H9 (cell line): ENCODE measurements around the gene TRIM44. TPM values are rescaled to one million over a fixed set of nuclear protein-coding genes. Genes with fewer than 3 reads are reported as not detected.

Source experiments
- DNase-seq: peaks from one replicate; pipeline ENCODE4 v3.0.0-alpha.2; 2017
- H2AFZ ChIP-seq: one replicate; pipeline ENCODE4 v1.6.1; 2013; ENCODE audit warnings: mild to moderate bottlenecking, low read length, control low read depth, moderate library complexity
- H2AK5ac ChIP-seq: 2 replicates; pipeline ENCODE4 v1.6.1; 2013; ENCODE audit warnings: low read length, control low read depth, mixed read lengths; ENCODE audit not compliant: insufficient read length
- H2BK120ac ChIP-seq: one replicate; pipeline ENCODE4 v1.6.1; 2013; ENCODE audit warnings: low read depth, mild to moderate bottlenecking, low read length, control low read depth, inconsistent platforms; ENCODE audit not compliant: poor library complexity, severe bottlenecking
- H2BK12ac ChIP-seq: 2 replicates; pipeline ENCODE4 v1.6.1; 2013; ENCODE audit warnings: low read length, control low read depth, mixed read lengths, low read depth; ENCODE audit not compliant: insufficient read length
- H2BK15ac ChIP-seq: 2 replicates; pipeline ENCODE4 v1.6.1; 2013; ENCODE audit warnings: low read depth, low read length, control low read depth
- H2BK20ac ChIP-seq: one replicate; pipeline ENCODE4 v1.6.1; 2013; ENCODE audit warnings: low read depth, mild to moderate bottlenecking, low read length, control low read depth, inconsistent platforms; ENCODE audit not compliant: poor library complexity, severe bottlenecking
- H2BK5ac ChIP-seq: 2 replicates; pipeline ENCODE4 v1.6.1; 2013; ENCODE audit warnings: low read length, control low read depth, mixed read lengths; ENCODE audit not compliant: insufficient read length
- H3K14ac ChIP-seq: 2 replicates; pipeline ENCODE4 v1.6.1; 2013; ENCODE audit warnings: low read length, control low read depth; ENCODE audit not compliant: insufficient read depth
- H3K18ac ChIP-seq: 2 replicates; pipeline ENCODE4 v1.6.1; 2013; ENCODE audit warnings: low read depth, mild to moderate bottlenecking, mixed read lengths, low read length, control low read depth; ENCODE audit not compliant: insufficient read length
- H3K23ac ChIP-seq: 2 replicates; pipeline ENCODE4 v1.6.1; 2013; ENCODE audit warnings: low read length, control low read depth, mixed read lengths, low read depth; ENCODE audit not compliant: insufficient read length
- H3K23me2 ChIP-seq: 2 replicates; pipeline ENCODE4 v1.6.1; 2013; ENCODE audit warnings: low read depth, mild to moderate bottlenecking, mixed read lengths, low read length, control low read depth; ENCODE audit not compliant: insufficient read length, poor library complexity, severe bottlenecking
- H3K27ac ChIP-seq: 2 replicates; pipeline ENCODE4 v1.5.1; 2013; ENCODE audit warnings: low read length, control low read depth, mixed read lengths, low read depth; ENCODE audit not compliant: insufficient read length
- H3K27me3 ChIP-seq: 2 replicates; pipeline ENCODE4 v1.6.1; 2013; ENCODE audit warnings: low read length, control low read depth, inconsistent platforms; ENCODE audit not compliant: insufficient read depth
- H3K4ac ChIP-seq: 2 replicates; pipeline ENCODE4 v1.6.1; 2013; ENCODE audit warnings: low read depth, mild to moderate bottlenecking, control low read depth, inconsistent platforms, low read length, moderate library complexity
- H3K4me1 ChIP-seq: 2 replicates; pipeline ENCODE4 v1.6.1; 2013; ENCODE audit warnings: low read length, control low read depth, inconsistent platforms; ENCODE audit not compliant: insufficient read depth
- H3K4me2 ChIP-seq: 2 replicates; pipeline ENCODE4 v1.6.1; 2013; ENCODE audit warnings: low read length, control low read depth, mixed read lengths; ENCODE audit not compliant: insufficient read length, insufficient read depth
- H3K56ac ChIP-seq: 2 replicates; pipeline ENCODE4 v1.6.1; 2013; ENCODE audit warnings: low read depth, mild to moderate bottlenecking, mixed read lengths, low read length, control low read depth; ENCODE audit not compliant: insufficient read length
- H3K79me1 ChIP-seq: 2 replicates; pipeline ENCODE4 v1.6.1; 2013; ENCODE audit warnings: low read depth, mild to moderate bottlenecking, moderate library complexity, low read length, control low read depth, inconsistent platforms; ENCODE audit not compliant: insufficient read depth, poor library complexity, severe bottlenecking
- H3K79me2 ChIP-seq: 2 replicates; pipeline ENCODE4 v1.6.1; 2013; ENCODE audit warnings: low read length, control low read depth, inconsistent platforms; ENCODE audit not compliant: insufficient read depth
- H3K9ac ChIP-seq: 2 replicates; pipeline ENCODE4 v1.6.1; 2013; ENCODE audit warnings: low read length, control low read depth, mixed read lengths; ENCODE audit not compliant: insufficient read length; ENCODE audit errors: extremely low read depth
- H3K9me3 ChIP-seq: one replicate; pipeline ENCODE4 v1.6.1; 2013; ENCODE audit warnings: low read depth, low read length, inconsistent platforms; ENCODE audit not compliant: control insufficient read depth
- H3T11ph ChIP-seq: one replicate; pipeline ENCODE4 v1.6.1; 2013; ENCODE audit warnings: mild to moderate bottlenecking, low read length, control low read depth, inconsistent platforms
- H4K20me1 ChIP-seq: one replicate; pipeline ENCODE4 v1.6.1; 2013; ENCODE audit not compliant: control insufficient read depth, insufficient read length, insufficient read depth
- H4K5ac ChIP-seq: 2 replicates; pipeline ENCODE4 v1.6.1; 2013; ENCODE audit warnings: low read depth, mild to moderate bottlenecking, mixed read lengths, low read length, control low read depth; ENCODE audit not compliant: insufficient read length
- H4K8ac ChIP-seq: replicated peaks from 2 replicates; pipeline ENCODE4 v1.6.1; 2013; ENCODE audit warnings: low read length, control low read depth, mixed read lengths, low read depth; ENCODE audit not compliant: insufficient read length
- H4K91ac ChIP-seq: 2 replicates; pipeline ENCODE4 v1.6.1; 2013; ENCODE audit warnings: low read depth, mild to moderate bottlenecking, moderate library complexity, mixed read lengths, low read length, control low read depth; ENCODE audit not compliant: insufficient read length
- H3K27ac Mint-ChIP-seq, 3 experiments: 2 replicates in 2 of 3; 3 replicates in 1 of 3; pipeline ENCODE4 v1.8.0; 2020 to 2021; ENCODE audit warnings: mixed read lengths in 3 of 3, mild to moderate bottlenecking in 1 of 3, moderate library complexity in 1 of 3
- H3K27me3 Mint-ChIP-seq: 2 replicates; pipeline ENCODE4 v1.8.0; 2021; ENCODE audit warnings: low read depth, mild to moderate bottlenecking, moderate library complexity, mixed read lengths
- H3K36me3 Mint-ChIP-seq, 3 experiments: 2 replicates in 2 of 3; 3 replicates in 1 of 3; pipeline ENCODE4 v1.8.0; 2020 to 2021; ENCODE audit warnings: low read depth in 3 of 3, mixed read lengths in 3 of 3; ENCODE audit not compliant: insufficient read depth in 1 of 3
- H3K4me1 Mint-ChIP-seq, 2 experiments: 2 replicates each; pipeline ENCODE4 v1.8.0; 2020; ENCODE audit warnings: mixed read lengths in 2 of 2
- H3K4me3 Mint-ChIP-seq, 2 experiments: 2 replicates in 1 of 2; 3 replicates in 1 of 2; pipeline ENCODE4 v1.8.0; 2020 to 2021; ENCODE audit warnings: mild to moderate bottlenecking in 2 of 2, mixed read lengths in 2 of 2, moderate library complexity in 1 of 2
- H3K9me3 Mint-ChIP-seq, 2 experiments: 2 replicates in 1 of 2; 3 replicates in 1 of 2; pipeline ENCODE4 v1.8.0; 2020; ENCODE audit warnings: mild to moderate bottlenecking in 2 of 2, mixed read lengths in 2 of 2, moderate library complexity in 1 of 2
- WGBS: extraction: QIAGEN DNeasy Blood & Tissue Kit; methylation state at CpG from one replicate; pipeline ENCODE4 v1.1.7; 2013; ENCODE audit warnings: missing lambda C conversion rate, low lambda C conversion rate, mixed read lengths; ENCODE audit not compliant: insufficient read length; ENCODE audit errors: extremely low coverage; 5-methylcytosine and 5-hydroxymethylcytosine counted together
- total RNA-seq: library from RNA; stranded (reverse); gene quantifications from 2 replicates; pipeline ENCODE4 v1.2.1, GENCODE V29; 2021
- TF ChIP-seq, protein P1 (sequence below): fragments of 200-600 bp; sonication (generic); conservative IDR thresholded peaks from 3 replicates; pipeline ENCODE4 v1.8.0; 2021; ENCODE audit warnings: antibody characterized with exemption, mild to moderate bottlenecking

The TRIM44 gene
- total RNA-seq, 1 experiment from 2014 or later, result 37.7 TPM

DNA sequence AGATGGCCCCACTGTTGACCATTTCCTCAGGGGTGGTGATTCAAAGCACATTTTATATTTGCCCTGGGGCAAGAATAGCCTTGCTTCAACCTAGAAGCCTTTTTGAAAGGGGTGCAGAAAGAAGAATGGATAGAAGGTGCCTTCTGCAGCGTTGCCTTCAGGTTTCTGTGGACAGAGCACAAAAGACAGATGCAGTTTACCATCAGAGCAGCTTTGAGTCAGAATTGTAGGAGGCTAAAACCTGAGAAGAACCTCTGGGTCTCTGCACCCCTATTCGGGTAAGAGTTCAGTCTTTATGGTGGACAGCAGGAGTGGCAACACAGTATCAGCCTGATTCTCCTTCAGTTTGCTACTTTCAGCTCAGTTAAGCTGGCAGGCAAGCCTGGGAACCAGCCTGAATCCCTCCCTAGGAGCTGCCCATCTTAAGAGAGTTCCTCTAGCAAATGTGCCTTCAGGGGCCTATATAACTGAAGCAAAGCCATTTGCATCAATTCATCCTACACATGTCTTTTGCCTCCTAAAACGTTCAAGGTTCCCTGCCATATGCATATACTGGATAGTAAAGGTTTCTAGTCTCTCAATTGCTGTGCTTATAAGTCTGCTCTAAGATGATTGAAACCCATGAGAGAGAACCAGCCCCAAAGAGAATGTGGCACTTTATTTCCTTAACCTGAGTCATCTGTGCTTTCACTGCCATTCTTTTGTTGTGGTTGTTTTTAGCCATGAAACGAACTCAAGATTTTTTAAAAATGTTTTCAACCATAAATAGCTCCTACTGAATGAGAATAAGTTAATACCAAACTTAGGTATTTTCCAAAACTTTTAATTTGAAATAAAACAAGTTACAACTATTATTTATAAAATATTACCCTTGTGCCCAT lies 123.0 kb downstream of the TRIM44 start:
- H3T11ph ChIP-seq, result no peak overlapping the region
- no peak overlapping the region for H2AK5ac ChIP-seq
- H3K4me1 Mint-ChIP-seq, result peaks cover 17 to 18% of the 10 kb centered on the region in 2 experiments
- no peak overlapping the region for H2BK5ac ChIP-seq
- H3K23me2 ChIP-seq, result no peaks in the 10 kb centered on the region
- no peak overlapping the region for H4K91ac ChIP-seq
- H3K9me3 ChIP-seq, result no peaks in the 10 kb centered on the region
- no peaks in the 10 kb centered on the region for H4K20me1 ChIP-seq
- no peak overlapping the region for H2AFZ ChIP-seq
- no peak overlapping the region for H3K14ac ChIP-seq
- no peak overlapping the region for H3K4me2 ChIP-seq
- no peak overlapping the region for H2BK12ac ChIP-seq
- H3K56ac ChIP-seq, result no peak overlapping the region
- H3K4me1 ChIP-seq, result no peaks in the 10 kb centered on the region
- H3K36me3 Mint-ChIP-seq, result no peaks in the 10 kb centered on the region
- H3K79me2 ChIP-seq, result no peaks in the 10 kb centered on the region
- H3K4ac ChIP-seq, result no peak overlapping the region
- no peaks in the 10 kb centered on the region for H3K27me3 ChIP-seq
- H3K9me3 Mint-ChIP-seq, result no peaks in the 10 kb centered on the region
- H4K5ac ChIP-seq, result no peak overlapping the region
- WGBS, result no CpG with 5 or more reads among the region's 4 CpGs
- H3K27ac ChIP-seq, result no peak overlapping the region
- no peak overlapping the region for H2BK20ac ChIP-seq
- no peaks in the 10 kb centered on the region for H3K79me1 ChIP-seq
- no peak overlapping the region for H3K23ac ChIP-seq
- DNase-seq, result no peak
- H2BK15ac ChIP-seq, result no peak overlapping the region
- H3K4me3 Mint-ChIP-seq, result no peak overlapping the region
- H3K9ac ChIP-seq, result no peak overlapping the region
- no peaks in the 10 kb centered on the region for H3K27me3 Mint-ChIP-seq
- no peak overlapping the region for H4K8ac ChIP-seq
- TF ChIP-seq, protein P1, sequence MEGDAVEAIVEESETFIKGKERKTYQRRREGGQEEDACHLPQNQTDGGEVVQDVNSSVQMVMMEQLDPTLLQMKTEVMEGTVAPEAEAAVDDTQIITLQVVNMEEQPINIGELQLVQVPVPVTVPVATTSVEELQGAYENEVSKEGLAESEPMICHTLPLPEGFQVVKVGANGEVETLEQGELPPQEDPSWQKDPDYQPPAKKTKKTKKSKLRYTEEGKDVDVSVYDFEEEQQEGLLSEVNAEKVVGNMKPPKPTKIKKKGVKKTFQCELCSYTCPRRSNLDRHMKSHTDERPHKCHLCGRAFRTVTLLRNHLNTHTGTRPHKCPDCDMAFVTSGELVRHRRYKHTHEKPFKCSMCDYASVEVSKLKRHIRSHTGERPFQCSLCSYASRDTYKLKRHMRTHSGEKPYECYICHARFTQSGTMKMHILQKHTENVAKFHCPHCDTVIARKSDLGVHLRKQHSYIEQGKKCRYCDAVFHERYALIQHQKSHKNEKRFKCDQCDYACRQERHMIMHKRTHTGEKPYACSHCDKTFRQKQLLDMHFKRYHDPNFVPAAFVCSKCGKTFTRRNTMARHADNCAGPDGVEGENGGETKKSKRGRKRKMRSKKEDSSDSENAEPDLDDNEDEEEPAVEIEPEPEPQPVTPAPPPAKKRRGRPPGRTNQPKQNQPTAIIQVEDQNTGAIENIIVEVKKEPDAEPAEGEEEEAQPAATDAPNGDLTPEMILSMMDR, result no peak
- no peak overlapping the region for H3K18ac ChIP-seq
- H3K27ac Mint-ChIP-seq, result no peak overlapping the region
- H2BK120ac ChIP-seq, result no peak overlapping the region
